GM13976 (cell line): ENCODE results near the gene HOXA3.

Experiments
- DNase-seq: peaks from one replicate; pipeline ENCODE4 v3.0.0; 2012; ENCODE audit warnings: low spot score
- in situ Hi-C: fragments of 300-500 bp; cut with MboI; formaldehyde crosslinking; loops from one replicate; pipeline ENCODE4 v1.12.0; 2022; ENCODE audit warnings: low sequenced_read_pairs, mixed read lengths, inconsistent platforms; ENCODE audit not compliant: unreplicated experiment
- TF ChIP-seq, protein P1 (sequence below): IDR thresholded peaks from 2 replicates; pipeline ENCODE4 v1.5.1; 2012; ENCODE audit warnings: borderline replicate concordance, mild to moderate bottlenecking; ENCODE audit not compliant: insufficient read depth; ENCODE audit errors: extremely low read depth, missing control alignments, control extremely low read depth

The HOXA3 gene

DNA sequence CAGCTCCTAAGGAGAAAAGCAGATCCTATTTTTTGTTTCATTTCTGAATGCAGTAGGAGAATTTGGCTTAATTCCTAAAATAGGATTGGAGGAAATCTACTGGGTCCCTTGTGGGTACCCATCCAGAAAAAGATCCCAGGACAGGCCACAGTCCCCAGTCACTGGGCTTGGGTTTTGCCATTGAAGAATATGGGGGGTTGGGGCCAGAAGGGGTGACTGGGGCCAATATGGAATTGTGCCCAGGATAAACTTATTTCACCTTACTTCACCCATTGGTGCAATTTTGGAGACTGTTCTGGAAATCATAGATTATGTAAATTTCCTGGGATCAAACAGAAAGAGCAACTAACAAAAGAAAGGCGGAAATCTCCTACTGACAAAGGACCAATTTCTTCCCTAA lies 13.9 kb downstream of the HOXA3 start:
- in situ Hi-C loops = no loop called here
- TF ChIP-seq, protein P1, sequence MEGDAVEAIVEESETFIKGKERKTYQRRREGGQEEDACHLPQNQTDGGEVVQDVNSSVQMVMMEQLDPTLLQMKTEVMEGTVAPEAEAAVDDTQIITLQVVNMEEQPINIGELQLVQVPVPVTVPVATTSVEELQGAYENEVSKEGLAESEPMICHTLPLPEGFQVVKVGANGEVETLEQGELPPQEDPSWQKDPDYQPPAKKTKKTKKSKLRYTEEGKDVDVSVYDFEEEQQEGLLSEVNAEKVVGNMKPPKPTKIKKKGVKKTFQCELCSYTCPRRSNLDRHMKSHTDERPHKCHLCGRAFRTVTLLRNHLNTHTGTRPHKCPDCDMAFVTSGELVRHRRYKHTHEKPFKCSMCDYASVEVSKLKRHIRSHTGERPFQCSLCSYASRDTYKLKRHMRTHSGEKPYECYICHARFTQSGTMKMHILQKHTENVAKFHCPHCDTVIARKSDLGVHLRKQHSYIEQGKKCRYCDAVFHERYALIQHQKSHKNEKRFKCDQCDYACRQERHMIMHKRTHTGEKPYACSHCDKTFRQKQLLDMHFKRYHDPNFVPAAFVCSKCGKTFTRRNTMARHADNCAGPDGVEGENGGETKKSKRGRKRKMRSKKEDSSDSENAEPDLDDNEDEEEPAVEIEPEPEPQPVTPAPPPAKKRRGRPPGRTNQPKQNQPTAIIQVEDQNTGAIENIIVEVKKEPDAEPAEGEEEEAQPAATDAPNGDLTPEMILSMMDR = no peak
- DNase-seq = no peak

DNA sequence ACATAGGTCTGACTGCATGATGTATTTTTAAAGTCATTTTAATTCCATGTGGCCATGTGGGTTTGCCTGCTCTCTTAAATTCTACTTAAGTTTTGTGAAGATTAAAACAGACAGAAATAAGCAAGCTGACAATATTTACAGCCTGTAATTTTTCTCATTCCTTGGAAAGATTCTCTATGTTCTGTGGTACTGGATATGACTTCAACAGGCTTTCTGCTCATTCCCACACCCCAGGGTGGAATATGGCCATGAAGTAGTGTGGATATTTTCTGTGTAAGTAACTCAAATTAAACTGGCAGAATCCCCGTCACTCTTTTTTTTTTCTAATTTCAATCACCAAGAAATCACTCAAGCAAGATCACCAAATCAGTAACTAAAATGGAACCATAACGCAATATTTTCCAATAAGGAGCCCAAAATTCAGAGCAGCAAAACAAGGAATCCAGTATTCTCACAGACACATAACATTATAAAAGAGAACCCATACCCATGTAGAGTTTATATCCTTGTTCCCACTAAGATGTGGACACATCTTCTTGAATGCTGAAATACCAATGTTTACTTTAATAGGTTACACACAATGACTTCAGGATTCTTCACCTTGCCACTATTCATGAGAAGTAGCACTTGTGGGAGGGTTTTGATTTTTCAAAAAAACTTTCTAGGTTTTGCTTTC lies 14.6 kb downstream of the HOXA3 start:
- in situ Hi-C loops = no loop called here
- DNase-seq = no peak
- TF ChIP-seq, protein P1 = no peak

DNA sequence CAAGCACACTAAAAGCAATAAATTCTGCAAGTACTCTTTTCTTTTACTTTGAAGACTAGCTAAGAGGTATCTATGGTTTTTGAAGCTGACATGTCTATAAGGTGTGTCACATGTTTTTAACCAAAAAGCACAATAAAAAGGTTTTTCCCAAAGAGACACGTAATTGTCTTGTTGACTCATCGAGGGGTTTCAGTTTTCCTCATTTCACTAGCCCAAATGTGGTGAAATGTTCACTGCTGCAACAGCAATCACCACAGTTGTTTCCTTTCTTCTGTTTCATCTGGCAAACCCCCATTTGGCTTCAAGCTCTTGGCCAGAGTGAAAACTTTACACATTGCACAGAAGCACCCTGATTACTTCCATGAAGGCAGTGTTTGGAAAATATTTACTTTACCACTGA lies 18.0 kb downstream of the HOXA3 start:
- in situ Hi-C loops = no loop called here
- no peak for DNase-seq
- TF ChIP-seq, protein P1 = no peak

DNA sequence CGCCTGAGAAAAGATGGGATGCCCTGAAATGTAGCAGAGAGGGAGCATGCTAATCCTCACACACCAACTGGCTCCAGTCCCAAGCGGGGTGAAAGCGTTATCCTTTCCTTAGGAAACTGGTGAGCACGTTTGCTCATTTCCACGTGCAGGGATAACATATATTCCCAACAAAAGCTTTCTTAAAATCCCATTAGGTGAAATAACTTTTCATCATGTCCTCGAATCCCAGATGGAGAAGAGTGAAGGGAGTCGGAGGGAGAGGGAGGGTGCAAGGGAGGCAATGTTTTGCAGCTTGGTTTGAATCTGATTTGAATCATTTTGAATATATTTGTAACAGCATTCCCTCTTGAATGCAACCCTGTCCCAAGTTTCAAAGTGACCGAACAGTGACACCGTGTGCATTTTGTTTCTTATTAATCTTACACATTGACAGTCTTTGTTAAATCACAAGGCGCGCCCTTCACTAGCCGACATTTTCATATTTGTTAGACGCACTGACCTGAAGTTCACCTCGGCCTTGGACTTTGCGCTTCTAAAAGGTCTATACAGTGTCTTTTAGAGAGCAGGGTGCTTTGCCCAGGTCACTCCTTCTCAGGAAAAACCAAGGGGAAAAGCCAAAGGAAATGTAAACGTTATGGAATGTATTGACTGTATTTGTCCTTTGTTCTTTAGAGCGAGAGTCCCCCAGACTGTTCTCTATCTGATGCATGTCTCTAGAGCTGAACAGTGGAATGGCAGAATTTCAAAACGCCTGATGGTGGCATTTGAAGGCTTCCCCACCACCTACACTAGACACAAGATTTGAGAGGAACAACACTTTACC lies 18.8 kb downstream of the HOXA3 start:
- no peak for DNase-seq
- in situ Hi-C loops = no loop called here
- TF ChIP-seq, protein P1 = no peak

DNA sequence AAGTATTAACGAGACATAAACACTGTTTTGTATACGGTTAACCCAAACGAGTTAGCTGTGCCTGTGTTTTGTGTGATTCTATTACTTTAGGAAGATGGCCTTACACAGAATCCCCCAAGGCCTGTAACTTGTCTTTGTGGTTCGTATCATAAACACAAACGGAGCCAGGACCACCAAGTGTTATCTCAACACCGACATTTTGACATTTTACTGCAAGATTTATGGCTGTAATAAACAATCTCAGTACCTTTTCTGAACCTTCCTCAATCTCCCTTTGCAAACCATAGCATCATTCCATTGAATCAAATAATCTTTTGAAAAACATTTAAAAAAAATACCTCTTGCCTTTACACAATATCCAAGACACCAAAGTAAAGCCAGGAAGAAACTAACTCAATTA lies 19.4 kb downstream of the HOXA3 start:
- TF ChIP-seq, protein P1 = no peak
- no peak for DNase-seq
- in situ Hi-C loops = no loop called here

DNA sequence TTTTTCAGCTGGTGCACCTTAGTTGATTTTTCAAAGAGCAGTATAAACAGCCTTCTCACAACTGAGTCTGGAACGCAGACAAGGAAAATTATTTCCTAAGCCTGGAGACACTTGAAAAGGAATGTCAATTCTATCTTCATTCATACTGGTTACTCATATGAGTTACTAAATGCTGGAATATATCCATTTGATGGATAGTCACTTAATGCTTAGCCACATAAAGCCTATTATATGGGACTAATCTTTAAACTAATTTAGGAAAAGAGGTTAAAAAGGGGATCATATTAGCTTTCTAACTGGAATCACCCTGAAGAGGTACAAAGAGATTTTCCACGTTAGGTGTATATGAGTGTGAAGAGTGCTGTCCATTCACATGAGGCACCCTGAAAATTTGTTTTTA lies 20.2 kb downstream of the HOXA3 start:
- in situ Hi-C loops = no loop called here
- DNase-seq = no peak
- TF ChIP-seq, protein P1 = no peak

DNA sequence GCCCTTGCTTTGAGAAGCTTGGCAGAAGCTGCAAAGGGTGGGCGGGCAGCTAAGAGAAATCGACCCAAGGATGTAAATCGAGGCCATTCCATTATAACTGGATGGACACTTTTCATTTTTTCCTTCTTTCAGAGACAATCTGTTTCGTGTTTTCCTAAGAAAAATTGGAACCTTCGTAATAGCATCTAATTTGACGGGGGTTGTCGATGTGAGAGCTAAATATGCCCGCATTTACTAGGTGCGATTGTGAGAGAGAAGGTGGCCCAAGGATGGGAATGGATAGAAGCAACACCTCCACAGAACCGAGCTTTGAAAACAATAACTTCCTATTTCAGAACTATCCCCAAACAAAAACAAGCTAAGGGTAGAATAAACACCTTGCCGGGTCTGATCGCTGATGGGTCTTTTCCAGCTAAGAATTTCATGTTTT lies 21.0 kb downstream of the HOXA3 start:
- no peak for DNase-seq
- in situ Hi-C loops = no loop called here
- TF ChIP-seq, protein P1 = no peak
